HepG2 (cell line): ENCODE measurements around the gene CPA5. TPM values are rescaled to one million over a fixed set of nuclear protein-coding genes. Genes with fewer than 3 reads are reported as not detected.

Experiments
- ARID5B ChIP-seq: IDR thresholded peaks from 2 replicates; pipeline ENCODE4 v1.4.0; 2020; ENCODE audit warnings: mild to moderate bottlenecking, missing genetic modification reagents
- ATF4 ChIP-seq, 2 experiments: fragments of 450-650 bp in 1 of 2; sonication (generic) in 1 of 2; formaldehyde crosslinking; IDR thresholded peaks; 2 replicates each; pipeline versions ENCODE4 v1.5.0 to v1.8.0; 2020 to 2022; ENCODE audit warnings: mild to moderate bottlenecking in 1 of 2, missing genetic modification reagents in 1 of 2
- BATF2 ChIP-seq: sonication (generic); formaldehyde crosslinking; IDR thresholded peaks from 2 replicates; pipeline ENCODE4 v1.8.0; 2022; ENCODE audit warnings: mild to moderate bottlenecking, missing genetic modification reagents, moderate library complexity
- CEBPB ChIP-seq: IDR thresholded peaks from 2 replicates; pipeline ENCODE4 v1.6.1; 2011; ENCODE audit warnings: low read depth, low read length, improper control_type of control experiment, borderline replicate concordance
- CEBPG ChIP-seq: IDR thresholded peaks from 2 replicates; pipeline ENCODE4 v1.6.1; 2016
- ELF1 ChIP-seq: sonication (generic); formaldehyde crosslinking; IDR thresholded peaks from 2 replicates; pipeline ENCODE4 v1.4.0; 2020; ENCODE audit warnings: missing genetic modification reagents
- KLF9 ChIP-seq: IDR thresholded peaks from 2 replicates; pipeline ENCODE4 v1.6.1; 2016; ENCODE audit warnings: low read depth
- NFKBIZ ChIP-seq: IDR thresholded peaks from 2 replicates; pipeline ENCODE4 v1.6.1; 2018; ENCODE audit warnings: missing genetic modification reagents, missing compliant biosample characterization
- PRDM10 ChIP-seq: sonication (generic); formaldehyde crosslinking; IDR thresholded peaks from 2 replicates; pipeline ENCODE4 v1.4.0; 2020; ENCODE audit warnings: low read depth, missing genetic modification reagents
- RXRB ChIP-seq: IDR thresholded peaks from 2 replicates; pipeline ENCODE4 v1.6.1; 2016; ENCODE audit warnings: borderline replicate concordance, missing genetic modification reagents, missing compliant biosample characterization
- ZFY ChIP-seq: sonication (generic); formaldehyde crosslinking; IDR thresholded peaks from 2 replicates; pipeline ENCODE4 v1.4.0; 2020; ENCODE audit warnings: missing genetic modification reagents
- ZNF205 ChIP-seq: IDR thresholded peaks from 2 replicates; pipeline ENCODE4 v1.6.1; 2018; ENCODE audit warnings: missing biosample characterization, missing genetic modification reagents
- ZNF225 ChIP-seq: sonication (generic); formaldehyde crosslinking; IDR thresholded peaks from 2 replicates; pipeline ENCODE4 v1.4.0; 2020; ENCODE audit warnings: mild to moderate bottlenecking, missing genetic modification reagents
- ZNF317 ChIP-seq: sonication (generic); formaldehyde crosslinking; IDR thresholded peaks from 2 replicates; pipeline ENCODE4 v1.5.0; 2020; ENCODE audit warnings: mild to moderate bottlenecking, missing genetic modification reagents
- ZNF644 ChIP-seq: IDR thresholded peaks from 2 replicates; pipeline ENCODE4 v1.6.1; 2016; ENCODE audit warnings: low read depth
- ZNF720 ChIP-seq: sonication (generic); formaldehyde crosslinking; IDR thresholded peaks from 2 replicates; pipeline ENCODE4 v1.4.0; 2020; ENCODE audit warnings: missing genetic modification reagents
- polyA plus RNA-seq, 8 experiments: library from polyadenylated mRNA; depleted of rRNA in 3 of 8; stranded (reverse) in 7 of 8; unstranded in 1 of 8; fragments of >200 nt; fragmentation: Illumina TruSeq in 4 of 8; extraction: Trizol in 4 of 8; gene quantifications; 2 replicates each; pipeline versions ENCODE4 v1.2.1 to v1.2.3, GENCODE V29; 2011 to 2016; ENCODE audit warnings: low read depth in 4 of 8, missing spikeins in 1 of 8, mixed read lengths in 1 of 8; ENCODE audit not compliant: insufficient read depth in 1 of 8
- total RNA-seq, 5 experiments: library from RNA; depleted of rRNA; stranded (reverse); fragments of >200 nt; fragmentation: Illumina TruSeq; extraction: Trizol; gene quantifications; 2 replicates each; pipeline ENCODE4 v1.2.3, GENCODE V29; 2016; ENCODE audit warnings: low read depth in 1 of 5

Gene CPA5
- total and polyA plus RNA-seq, 2 of the 13 experiments (the other 11 are each of a cell fraction or from before 2014, with no cell fraction given): 0.48 TPM; not detected in 1

- 0 out of 2 replicates have a peak, but pooled peaks have one; percentile 32 for TF ChIP-seq PRDM10 (CRISPR knock-in tag)
- TF ChIP-seq ARID5B (CRISPR knock-in tag): 0 out of 2 replicates have a peak, but pooled peaks have one; percentile 16
- no peak for TF ChIP-seq KLF9 (CRISPR knock-in tag)
- no peak for TF ChIP-seq RXRB
- peak; percentile 34; the same call in 1 of the 2 replicates for TF ChIP-seq ZNF205 (CRISPR knock-in tag)
- TF ChIP-seq CEBPG (CRISPR knock-in tag): peak; percentile 78
- peak in 1 of 2 experiments; percentile 64; a peak in 1 of 4 replicates for TF ChIP-seq ATF4 (CRISPR knock-in tag; IDR thresholded peaks at IDR 0.05)
- TF ChIP-seq ELF1 (CRISPR knock-in tag): no peak
- TF ChIP-seq CEBPB: peak; percentile 65; the same call in 1 of the 2 replicates
- TF ChIP-seq ZNF225 (CRISPR knock-in tag): no peak
- peak; percentile 68; the same call in 1 of the 2 replicates for TF ChIP-seq ZNF644 (CRISPR knock-in tag)
- no peak for TF ChIP-seq NFKBIZ (CRISPR knock-in tag)
- peak; percentile 40; the same call in 1 of the 2 replicates for TF ChIP-seq ZFY (CRISPR knock-in tag)
- TF ChIP-seq ZNF720 (CRISPR knock-in tag): no peak
- no peak for TF ChIP-seq BATF2 (CRISPR knock-in tag)
- no peak for TF ChIP-seq ZNF317
Measured at GRCh38 chr7:130356876-130357611, 12.4 kb downstream of the CPA5 start (continued).
